Astrocyte (in vitro differentiated cells and primary cell): ENCODE measurements around the gene STOX1. TPM values are rescaled to one million over a fixed set of nuclear protein-coding genes. Genes with fewer than 3 reads are reported as not detected.

Source experiments
- DNase-seq: peaks from one replicate; pipeline ENCODE4 v3.0.0-alpha.2; 2010; ENCODE audit warnings: low read depth
- FAIRE-seq: peaks from 2 replicates; lab custom pipeline; 2011; peaks lifted over from hg19 to GRCh38; lab: Jason Lieb, UNC
- H2AFZ ChIP-seq: 2 replicates; pipeline ENCODE4 v1.6.0; 2012; ENCODE audit warnings: low read depth, low read length, inconsistent platforms
- H3K27ac ChIP-seq: 2 replicates; pipeline ENCODE4 v1.5.1; 2011; ENCODE audit warnings: low read depth, low read length, inconsistent platforms
- H3K27me3 ChIP-seq: 2 replicates; pipeline ENCODE4 v1.6.0; 2011; ENCODE audit warnings: low read length, inconsistent platforms; ENCODE audit not compliant: insufficient read depth
- H3K36me3 ChIP-seq: 2 replicates; pipeline ENCODE4 v1.5.1; 2011; ENCODE audit warnings: low read length, inconsistent platforms; ENCODE audit not compliant: insufficient read depth
- H3K4me1 ChIP-seq: 2 replicates; pipeline ENCODE4 v1.5.1; 2011; ENCODE audit warnings: low read length, inconsistent platforms; ENCODE audit not compliant: insufficient read depth
- H3K4me2 ChIP-seq: 2 replicates; pipeline ENCODE4 v1.6.0; 2012; ENCODE audit warnings: low read length, inconsistent platforms
- H3K4me3 ChIP-seq: 2 replicates; pipeline ENCODE4 v1.5.1; 2011; ENCODE audit warnings: low read depth, mild to moderate bottlenecking, low read length, inconsistent platforms; ENCODE audit not compliant: insufficient read depth
- H3K79me2 ChIP-seq: 2 replicates; pipeline ENCODE4 v1.6.0; 2012; ENCODE audit warnings: mild to moderate bottlenecking, low read length, inconsistent platforms; ENCODE audit not compliant: insufficient read depth
- H3K9ac ChIP-seq: 2 replicates; pipeline ENCODE4 v1.6.0; 2012; ENCODE audit warnings: mild to moderate bottlenecking, low read length, inconsistent platforms
- H3K9me3 ChIP-seq: 2 replicates; pipeline ENCODE4 v1.5.1; 2012; ENCODE audit warnings: low read depth, mild to moderate bottlenecking, low read length, inconsistent platforms; ENCODE audit not compliant: insufficient read depth
- H4K20me1 ChIP-seq: 2 replicates; pipeline ENCODE4 v1.6.0; 2012; ENCODE audit warnings: low read length, inconsistent platforms; ENCODE audit not compliant: insufficient read depth
- H3K27ac Mint-ChIP-seq: one replicate; pipeline ENCODE4 v1.8.0; 2021; ENCODE audit warnings: mild to moderate bottlenecking, mixed read lengths; ENCODE audit not compliant: unreplicated experiment
- H3K27me3 Mint-ChIP-seq: one replicate; pipeline ENCODE4 v1.8.0; 2021; ENCODE audit warnings: low read depth, mixed read lengths; ENCODE audit not compliant: unreplicated experiment
- H3K36me3 Mint-ChIP-seq: one replicate; pipeline ENCODE4 v1.8.0; 2021; ENCODE audit warnings: low read depth, mixed read lengths; ENCODE audit not compliant: unreplicated experiment
- H3K4me1 Mint-ChIP-seq: one replicate; pipeline ENCODE4 v1.8.0; 2021; ENCODE audit warnings: low read depth, mixed read lengths; ENCODE audit not compliant: unreplicated experiment
- H3K4me3 Mint-ChIP-seq: one replicate; pipeline ENCODE4 v1.8.0; 2021; ENCODE audit warnings: mild to moderate bottlenecking, moderate library complexity, mixed read lengths; ENCODE audit not compliant: unreplicated experiment
- H3K9me3 Mint-ChIP-seq: one replicate; pipeline ENCODE4 v1.8.0; 2021; ENCODE audit warnings: mild to moderate bottlenecking, mixed read lengths; ENCODE audit not compliant: unreplicated experiment
- EZH2 ChIP-seq: IDR thresholded peaks from 2 replicates; pipeline ENCODE4 v1.6.1; 2012; ENCODE audit warnings: mild to moderate bottlenecking, low read length, inconsistent platforms; ENCODE audit not compliant: insufficient read depth
- total RNA-seq: library from RNA; stranded (reverse); gene quantifications from 2 replicates; pipeline ENCODE4 v1.2.1, GENCODE V29; 2021
- TF ChIP-seq, protein P1 (sequence below): IDR thresholded peaks from 2 replicates; pipeline ENCODE4 v1.5.1; 2011; ENCODE audit warnings: low read depth, mild to moderate bottlenecking, inconsistent platforms, low read length, moderate library complexity; ENCODE audit not compliant: insufficient read depth

The STOX1 gene
- total RNA-seq, 1 donor from 2014 or later = 0.25 TPM

- no peaks in the 10 kb centered on the region for H3K36me3 Mint-ChIP-seq
- no peaks in the 10 kb centered on the region for H3K27me3 Mint-ChIP-seq
- H3K4me2 ChIP-seq = no peak overlapping the region
- no peak overlapping the region for H3K4me3 Mint-ChIP-seq
- H3K9me3 Mint-ChIP-seq = no peaks in the 10 kb centered on the region
- no peak overlapping the region for H3K9ac ChIP-seq
- H3K4me1 Mint-ChIP-seq = no peaks in the 10 kb centered on the region
- FAIRE-seq (no peak), DNase-seq (no peak)
- H3K9me3 ChIP-seq = no peaks in the 10 kb centered on the region
- no peaks in the 10 kb centered on the region for H3K36me3 ChIP-seq
- no peak overlapping the region for H3K27ac ChIP-seq
- H2AFZ ChIP-seq = no peak overlapping the region
- H4K20me1 ChIP-seq = no peaks in the 10 kb centered on the region
- H3K79me2 ChIP-seq = no peaks in the 10 kb centered on the region
- H3K4me1 ChIP-seq = no peaks in the 10 kb centered on the region
- TF ChIP-seq, protein P1, sequence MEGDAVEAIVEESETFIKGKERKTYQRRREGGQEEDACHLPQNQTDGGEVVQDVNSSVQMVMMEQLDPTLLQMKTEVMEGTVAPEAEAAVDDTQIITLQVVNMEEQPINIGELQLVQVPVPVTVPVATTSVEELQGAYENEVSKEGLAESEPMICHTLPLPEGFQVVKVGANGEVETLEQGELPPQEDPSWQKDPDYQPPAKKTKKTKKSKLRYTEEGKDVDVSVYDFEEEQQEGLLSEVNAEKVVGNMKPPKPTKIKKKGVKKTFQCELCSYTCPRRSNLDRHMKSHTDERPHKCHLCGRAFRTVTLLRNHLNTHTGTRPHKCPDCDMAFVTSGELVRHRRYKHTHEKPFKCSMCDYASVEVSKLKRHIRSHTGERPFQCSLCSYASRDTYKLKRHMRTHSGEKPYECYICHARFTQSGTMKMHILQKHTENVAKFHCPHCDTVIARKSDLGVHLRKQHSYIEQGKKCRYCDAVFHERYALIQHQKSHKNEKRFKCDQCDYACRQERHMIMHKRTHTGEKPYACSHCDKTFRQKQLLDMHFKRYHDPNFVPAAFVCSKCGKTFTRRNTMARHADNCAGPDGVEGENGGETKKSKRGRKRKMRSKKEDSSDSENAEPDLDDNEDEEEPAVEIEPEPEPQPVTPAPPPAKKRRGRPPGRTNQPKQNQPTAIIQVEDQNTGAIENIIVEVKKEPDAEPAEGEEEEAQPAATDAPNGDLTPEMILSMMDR = no peak
- TF ChIP-seq EZH2 = no peak
- no peak overlapping the region for H3K4me3 ChIP-seq
- no peaks in the 10 kb centered on the region for H3K27me3 ChIP-seq
- no peak overlapping the region for H3K27ac Mint-ChIP-seq
Observed at GRCh38 chr10:68848281-68848680, 20.9 kb downstream of the STOX1 start.

DNA sequence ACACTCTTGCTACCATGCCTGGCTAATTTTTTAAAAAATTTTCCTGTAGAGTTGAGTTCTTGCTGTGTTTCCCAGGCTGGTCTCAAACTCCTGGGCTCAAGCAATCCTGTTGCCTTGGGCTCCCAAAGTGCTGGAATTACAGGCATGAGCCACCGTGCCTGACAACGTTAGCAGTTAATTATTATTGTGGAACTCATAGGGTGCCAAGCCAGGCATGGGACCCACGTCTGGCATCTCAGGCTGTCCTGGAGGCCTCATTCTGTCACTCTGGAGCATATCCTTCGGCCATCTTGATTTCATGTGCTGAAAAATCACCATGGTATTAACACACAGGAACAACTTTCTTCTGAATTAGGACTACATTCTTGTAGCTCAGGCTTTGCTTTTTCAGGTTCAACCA, 21.5 kb downstream of the STOX1 start:
- no peak overlapping the region for H3K27ac ChIP-seq
- H4K20me1 ChIP-seq = no peaks in the 10 kb centered on the region
- Mint-ChIP-seq H3K4me3 (no peak overlapping the region), H3K27ac (no peak overlapping the region), H3K4me1 (no peaks in the 10 kb centered on the region), H3K9me3 (no peaks in the 10 kb centered on the region), H3K36me3 (no peaks in the 10 kb centered on the region), H3K27me3 (no peaks in the 10 kb centered on the region)
- no peaks in the 10 kb centered on the region for H3K4me1 ChIP-seq
- no peak overlapping the region for H3K4me3 ChIP-seq
- H3K79me2 ChIP-seq = no peaks in the 10 kb centered on the region
- DNase-seq = no peak
- H3K4me2 ChIP-seq = no peak overlapping the region
- no peak for FAIRE-seq
- H2AFZ ChIP-seq = peak overlapping the region; percentile 41
- H3K9me3 ChIP-seq = no peaks in the 10 kb centered on the region
- no peak overlapping the region for H3K9ac ChIP-seq
- no peak for TF ChIP-seq EZH2
- TF ChIP-seq, protein P1 = no peak
- no peaks in the 10 kb centered on the region for H3K36me3 ChIP-seq
- no peaks in the 10 kb centered on the region for H3K27me3 ChIP-seq

DNA sequence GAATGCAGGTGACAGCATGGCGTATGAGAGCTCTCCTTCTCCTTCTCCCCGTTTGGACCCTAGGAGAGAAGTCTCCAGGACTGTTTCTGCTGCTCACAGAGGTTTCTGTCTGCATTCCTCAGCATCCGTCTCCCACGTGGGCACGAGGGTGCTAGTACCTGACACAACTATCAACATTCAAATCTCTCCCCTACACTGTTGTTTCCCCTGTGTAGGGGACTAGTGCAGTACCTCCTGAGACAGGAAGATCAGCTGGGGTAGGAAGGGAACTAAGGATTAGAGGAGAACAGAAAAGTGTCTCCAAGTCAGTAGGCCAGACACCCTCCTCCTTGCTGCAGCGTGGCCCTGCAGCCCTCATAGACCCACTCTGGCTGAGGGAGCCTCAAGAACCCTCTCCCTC, 29.0 kb downstream of the STOX1 start:
- no peak overlapping the region for H3K27ac ChIP-seq
- peaks cover 2% of the 10 kb centered on the region for H3K27me3 Mint-ChIP-seq
- H3K4me2 ChIP-seq = no peak overlapping the region
- H3K9ac ChIP-seq = no peak overlapping the region
- no peak overlapping the region for H3K27ac Mint-ChIP-seq
- H3K4me1 ChIP-seq = no peaks in the 10 kb centered on the region
- DNase-seq (no peak), FAIRE-seq (no peak)
- no peaks in the 10 kb centered on the region for H3K79me2 ChIP-seq
- H2AFZ ChIP-seq = no peak overlapping the region
- no peak overlapping the region for H3K4me3 ChIP-seq
- peaks cover 5% of the 10 kb centered on the region for H3K27me3 ChIP-seq
- peaks cover 7% of the 10 kb centered on the region for H3K36me3 Mint-ChIP-seq
- H4K20me1 ChIP-seq = no peaks in the 10 kb centered on the region
- H3K9me3 Mint-ChIP-seq = peaks cover 17% of the 10 kb centered on the region
- H3K36me3 ChIP-seq = no peaks in the 10 kb centered on the region
- TF ChIP-seq, protein P1 = no peak
- no peak for TF ChIP-seq EZH2
- H3K4me1 Mint-ChIP-seq = no peaks in the 10 kb centered on the region
- H3K4me3 Mint-ChIP-seq = no peak overlapping the region
- H3K9me3 ChIP-seq = peaks cover 8% of the 10 kb centered on the region
